ENCODE results near the gene ATP2C2.
"Not testable (repeated sequence)": the region's sequence is repeated elsewhere in the genome, so short reads cannot be mapped to it uniquely, and the experiment has no call there.

ATP2C2 gene

GRCh38 chr16:84368308-84368996, at the start of gene ATP2C2:
TSS of gene ATP2C2 (plus strand) at chr16:84368538. CDS start at chr16:84368616, 78 bp downstream.
- DNase-seq (ENCODE audit: low spot score): no peak

- no peak for DNase-seq (ENCODE audit: low spot score)
Observed at GRCh38 chr16:84319146-84319760, 49.1 kb upstream of the ATP2C2 start.

GRCh38 chr16:84320511-84320910, 47.8 kb upstream of the ATP2C2 start:
- DNase-seq (ENCODE audit: low spot score): no peak

GRCh38 chr16:84321932-84322331, 46.4 kb upstream of the ATP2C2 start:
- DNase-seq (ENCODE audit: low spot score): no peak

- no peak for DNase-seq (ENCODE audit: low spot score)
Observed at GRCh38 chr16:84322749-84323148, 45.6 kb upstream of the ATP2C2 start.

GRCh38 chr16:84323606-84324005, 44.7 kb upstream of the ATP2C2 start:
- DNase-seq (ENCODE audit: low spot score): no peak

GRCh38 chr16:84324434-84325262, 43.7 kb upstream of the ATP2C2 start:
- peak; percentile 33 for DNase-seq (ENCODE audit: low spot score)

- no peak for DNase-seq (ENCODE audit: low spot score)
Observed at GRCh38 chr16:84326545-84326944, 41.8 kb upstream of the ATP2C2 start.

GRCh38 chr16:84327926-84328505, 40.3 kb upstream of the ATP2C2 start:
- no peak for DNase-seq (ENCODE audit: low spot score)

GRCh38 chr16:84329016-84329415, 39.3 kb upstream of the ATP2C2 start:
- no peak for DNase-seq (ENCODE audit: low spot score)

- DNase-seq (ENCODE audit: low spot score): no peak
Observed at GRCh38 chr16:84329843-84330684, 38.3 kb upstream of the ATP2C2 start.

GRCh38 chr16:84330685-84331050, 37.7 kb upstream of the ATP2C2 start:
- no peak for DNase-seq (ENCODE audit: low spot score)

- DNase-seq (ENCODE audit: low spot score): no peak
Observed at GRCh38 chr16:84331998-84332780, 36.1 kb upstream of the ATP2C2 start.

- DNase-seq (ENCODE audit: low spot score): no peak
Observed at GRCh38 chr16:84332975-84333684, 35.2 kb upstream of the ATP2C2 start.

- no peak for DNase-seq (ENCODE audit: low spot score)
Observed at GRCh38 chr16:84334058-84334457, 34.3 kb upstream of the ATP2C2 start.

GRCh38 chr16:84334482-84334881, 33.9 kb upstream of the ATP2C2 start:
- DNase-seq (ENCODE audit: low spot score): no peak

- DNase-seq (ENCODE audit: low spot score): not testable (repeated sequence)
Observed at GRCh38 chr16:84337236-84337635, 31.1 kb upstream of the ATP2C2 start.

- no peak for DNase-seq (ENCODE audit: low spot score)
Observed at GRCh38 chr16:84339311-84339710, 29.0 kb upstream of the ATP2C2 start.

GRCh38 chr16:84339766-84340165, 28.6 kb upstream of the ATP2C2 start:
- no peak for DNase-seq (ENCODE audit: low spot score)

- DNase-seq (ENCODE audit: low spot score): no peak
Observed at GRCh38 chr16:84340325-84341040, 27.9 kb upstream of the ATP2C2 start.

Measured in AG08396 (cell line).